RPMI7951 (cell line): ENCODE data around the gene TCF4. TPM values are rescaled to one million over a fixed set of nuclear protein-coding genes. Genes with fewer than 3 reads are reported as not detected.

Experiments used
- DNase-seq: peaks from one replicate; pipeline ENCODE4 v3.0.0-alpha.2; 2012; ENCODE audit warnings: low read depth
- total RNA-seq: library from RNA; depleted of rRNA; stranded (reverse); fragments of >200 nt; shearing (Covaris generic); gene quantifications from 2 replicates; pipeline ENCODE4 v1.2.3, GENCODE V29; 2014

The TCF4 gene
- total RNA-seq, 1 experiment from 2014 or later = 89.8 TPM

DNA sequence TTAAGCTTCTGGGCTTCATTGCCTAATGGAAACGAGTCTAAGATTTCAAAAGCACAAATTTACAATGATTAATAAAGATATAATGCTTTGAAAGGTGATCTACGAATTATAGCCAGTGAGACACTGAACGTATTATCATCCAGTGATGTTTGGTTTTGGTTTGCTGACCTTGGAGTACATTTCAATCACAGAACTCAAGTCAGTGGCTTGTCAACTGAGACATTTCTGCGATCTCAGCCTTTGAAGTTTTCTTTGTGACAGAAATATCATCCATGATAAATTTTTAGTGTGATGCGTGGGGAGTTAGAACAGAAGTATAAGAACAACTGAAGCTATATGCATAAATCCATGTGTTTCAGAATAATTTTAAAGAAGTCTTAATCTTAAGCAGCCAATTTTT, 263.8 kb downstream of the TCF4 start:
- DNase-seq = no peak

DNA sequence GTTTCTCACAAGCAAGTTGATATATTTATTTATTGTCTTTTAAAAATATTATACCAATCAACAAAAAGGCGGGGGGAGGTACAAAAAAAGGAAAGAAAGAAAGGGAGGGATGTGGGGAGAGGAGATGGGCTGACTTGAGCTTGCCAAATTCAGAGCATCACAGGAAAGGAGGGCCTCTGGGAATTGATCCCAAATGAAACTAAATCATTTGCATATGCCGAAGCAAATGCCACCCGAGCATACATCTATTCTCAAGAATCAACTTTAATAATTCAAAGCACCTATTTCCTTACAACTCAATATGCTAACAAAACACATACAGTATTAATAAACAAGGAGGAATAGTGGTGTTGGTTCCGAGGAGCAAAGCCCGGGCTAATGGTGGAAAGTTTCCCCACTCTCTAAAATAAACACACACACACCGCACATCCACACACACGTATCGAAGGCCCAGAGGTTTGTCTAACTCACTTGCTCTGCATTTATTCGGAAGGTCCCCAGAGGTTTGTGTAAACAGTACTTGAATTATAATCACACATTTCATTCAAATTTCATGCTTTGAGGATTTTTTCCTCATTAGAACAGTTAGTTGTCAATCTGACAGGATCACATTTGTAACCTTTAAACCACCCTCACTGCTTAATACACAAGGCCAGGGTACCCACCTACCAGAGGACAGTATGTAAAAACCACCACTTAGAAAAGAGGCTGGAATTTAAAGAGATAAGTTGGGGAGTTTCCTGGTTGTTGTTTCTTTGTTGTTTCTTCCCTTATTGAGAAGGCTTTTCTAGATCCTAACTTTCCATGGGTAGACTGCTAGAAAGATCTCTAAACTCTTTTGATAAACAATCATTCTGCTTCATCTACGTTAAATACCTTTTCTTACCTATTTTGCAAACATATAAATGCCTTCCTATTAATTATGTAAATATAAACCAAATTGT, 264.7 kb downstream of the TCF4 start:
- DNase-seq = peak; percentile 42

GRCh38 chr18:55322178-55322735, 265.7 kb downstream of the TCF4 start:
- DNase-seq = peak; percentile 96

GRCh38 chr18:55321265-55322177, 266.5 kb downstream of the TCF4 start:
- DNase-seq = peak; percentile 93

GRCh38 chr18:55320424-55321264, 267.3 kb downstream of the TCF4 start:
- DNase-seq = no peak

DNA sequence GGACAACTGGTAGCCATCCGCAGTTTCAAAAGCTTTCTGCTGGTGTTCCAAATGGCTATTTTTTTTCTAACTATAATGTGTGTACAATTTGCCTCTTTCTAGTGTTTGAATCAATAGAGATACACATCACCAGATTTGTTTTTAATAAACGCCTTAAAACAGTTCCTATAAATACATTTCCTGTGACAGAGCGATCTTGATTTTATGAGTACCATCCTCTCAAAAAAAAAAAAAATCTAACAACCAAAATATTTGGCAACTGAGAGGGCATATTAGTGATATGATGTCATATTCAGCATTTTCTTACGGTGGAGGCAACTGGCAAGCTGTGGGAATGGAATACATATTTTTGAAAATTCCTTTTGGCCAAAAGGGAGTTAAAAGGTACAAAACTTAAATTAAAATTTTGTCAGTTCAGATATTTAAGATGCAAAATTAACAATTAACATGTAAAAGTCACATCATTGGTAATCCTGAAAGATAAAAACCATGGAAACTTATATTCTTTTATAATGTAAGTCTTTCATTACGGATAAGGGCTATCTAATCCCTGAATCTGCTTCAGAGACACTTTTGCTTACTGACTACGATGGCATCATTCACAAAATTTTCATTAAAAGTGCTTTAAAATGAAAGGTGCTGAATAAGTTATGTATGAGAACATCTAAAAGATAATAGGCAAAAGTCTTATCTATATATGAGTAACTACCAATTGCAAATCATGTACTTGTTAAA, 268.4 kb downstream of the TCF4 start:
- DNase-seq = no peak

GRCh38 chr18:55318951-55319441, 269.0 kb downstream of the TCF4 start:
- no peak for DNase-seq

DNA sequence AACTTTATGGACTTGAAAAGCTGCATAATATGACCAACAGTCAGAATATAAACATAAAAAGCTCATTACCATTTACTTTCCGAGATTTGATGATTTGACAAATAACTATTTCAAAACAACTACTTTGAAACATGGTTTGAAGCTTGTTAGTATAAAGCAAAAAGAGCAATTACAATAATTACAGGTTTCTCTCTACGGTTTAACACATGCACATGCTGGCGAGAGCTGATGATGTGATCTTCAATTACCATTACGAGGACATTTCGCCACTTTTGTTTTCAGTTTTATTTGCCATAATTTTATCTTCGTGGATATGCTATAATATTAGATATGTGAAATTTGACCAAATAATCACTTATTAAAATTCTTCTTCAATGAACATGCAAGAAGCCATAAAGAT, 270.1 kb downstream of the TCF4 start:
- DNase-seq = no peak

DNA sequence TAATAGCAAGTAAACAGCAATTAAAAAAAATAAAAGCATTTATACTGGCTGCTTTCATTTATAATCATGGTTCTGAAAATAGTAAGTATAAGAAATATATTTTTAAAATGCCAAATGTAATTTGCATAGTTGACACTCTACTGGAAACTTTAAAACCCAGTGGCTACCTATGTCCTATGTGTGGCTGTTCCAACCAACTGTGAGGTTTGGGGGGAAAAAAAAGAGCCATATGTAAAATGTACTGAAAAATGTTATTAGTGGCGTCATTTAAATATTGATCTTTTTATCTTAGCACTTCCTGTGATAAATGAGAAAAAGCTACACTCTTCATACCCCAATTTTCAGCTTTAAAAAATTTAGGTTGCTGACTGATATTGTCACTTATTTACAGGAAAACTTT, 270.7 kb downstream of the TCF4 start:
- no peak for DNase-seq

- no peak for DNase-seq
Observed at GRCh38 chr18:55316486-55317184, 271.4 kb downstream of the TCF4 start.

DNA sequence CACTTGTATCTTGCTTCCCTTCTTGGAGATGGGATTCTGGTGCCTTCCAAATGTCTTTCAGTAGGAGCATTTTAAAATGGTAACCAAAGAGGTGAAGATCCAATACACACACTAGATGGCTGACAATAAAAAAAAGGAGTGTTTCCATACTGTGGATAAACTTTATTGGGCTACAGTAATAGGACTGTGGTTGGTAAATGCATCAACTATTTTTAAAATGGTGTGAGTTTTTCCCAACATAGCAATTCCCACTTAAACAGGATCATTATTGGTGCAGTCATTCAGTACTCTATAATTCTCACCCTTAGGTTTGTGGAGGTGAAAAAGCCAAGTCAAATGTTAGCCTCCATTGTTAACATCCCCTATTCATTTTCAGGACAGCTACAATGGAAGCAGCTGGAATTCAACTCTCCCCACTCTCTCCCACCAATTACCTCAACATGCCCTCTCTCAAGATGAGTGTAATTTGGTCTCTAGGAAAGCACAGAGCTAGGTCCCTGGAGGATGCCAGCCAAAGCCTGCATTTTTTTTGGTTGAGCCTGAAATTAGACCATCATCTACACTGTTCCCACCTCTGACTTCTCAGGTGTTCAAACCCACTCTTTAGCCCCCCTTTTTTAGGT, 273.3 kb downstream of the TCF4 start:
- no peak for DNase-seq

GRCh38 chr18:55314031-55314430, 274.0 kb downstream of the TCF4 start:
- DNase-seq = no peak

GRCh38 chr18:55310863-55311262, 277.1 kb downstream of the TCF4 start:
- no peak for DNase-seq

DNA sequence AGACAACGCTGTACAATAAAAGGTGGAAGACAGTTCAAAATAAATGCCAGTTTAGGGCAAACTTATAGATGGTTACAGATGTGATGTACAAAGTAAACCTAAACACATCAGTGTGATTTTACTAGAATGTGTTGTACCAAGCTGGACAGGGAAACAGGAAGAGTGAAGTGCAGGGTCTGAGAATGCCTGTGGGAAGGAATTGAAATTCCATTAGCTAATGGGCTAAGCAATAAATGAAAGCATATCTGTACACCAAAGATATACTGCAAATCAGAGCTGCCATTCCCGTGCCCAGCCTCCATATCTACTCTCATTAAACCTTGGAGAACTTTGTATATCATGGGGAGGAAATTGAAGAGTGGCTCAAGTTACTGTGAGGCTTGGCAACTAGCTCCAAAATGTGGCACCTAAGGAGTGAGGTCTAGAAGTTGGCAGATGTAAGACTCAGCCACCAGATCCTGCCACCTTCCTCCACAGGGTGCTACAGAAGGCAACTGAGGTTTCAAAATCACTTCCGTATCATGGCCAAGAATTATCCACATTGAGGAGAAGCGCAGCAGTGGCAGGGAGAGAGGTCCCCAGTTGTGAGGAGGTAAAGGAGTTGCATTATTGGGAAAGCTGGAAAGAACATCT, 277.8 kb downstream of the TCF4 start:
- no peak for DNase-seq

DNA sequence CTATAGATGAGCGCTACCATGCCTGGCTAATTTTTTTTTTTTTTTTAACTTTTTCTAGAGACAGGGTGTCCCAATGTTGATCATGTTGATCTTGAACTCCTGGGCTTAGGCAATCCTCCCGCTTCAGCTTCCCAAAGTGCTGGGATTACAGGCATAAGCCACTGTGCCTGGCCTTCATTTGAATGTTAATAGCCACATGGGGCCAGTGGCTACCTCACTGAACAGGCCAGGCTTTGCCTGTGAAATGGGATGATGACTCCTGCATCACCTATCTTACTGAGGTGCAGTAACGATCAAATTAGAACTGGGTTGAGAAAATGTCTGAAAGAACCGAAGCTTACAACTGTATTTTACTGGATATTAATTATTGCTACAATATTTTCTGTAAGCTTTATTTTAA, 278.7 kb downstream of the TCF4 start:
- no peak for DNase-seq

GRCh38 chr18:55307505-55307904, 280.5 kb downstream of the TCF4 start:
- no peak for DNase-seq

- no peak for DNase-seq
Observed at GRCh38 chr18:55306359-55307024, 281.5 kb downstream of the TCF4 start.

GRCh38 chr18:55302167-55302833, 285.7 kb downstream of the TCF4 start:
- peak; percentile 71 for DNase-seq
